GM19240 (cell line): ENCODE measurements around the gene HCFC1.

Experiments used
- DNase-seq: peaks from one replicate; pipeline ENCODE4 v3.0.0; 2011; ENCODE audit warnings: low spot score; ENCODE audit not compliant: insufficient read length

HCFC1 gene

DNA sequence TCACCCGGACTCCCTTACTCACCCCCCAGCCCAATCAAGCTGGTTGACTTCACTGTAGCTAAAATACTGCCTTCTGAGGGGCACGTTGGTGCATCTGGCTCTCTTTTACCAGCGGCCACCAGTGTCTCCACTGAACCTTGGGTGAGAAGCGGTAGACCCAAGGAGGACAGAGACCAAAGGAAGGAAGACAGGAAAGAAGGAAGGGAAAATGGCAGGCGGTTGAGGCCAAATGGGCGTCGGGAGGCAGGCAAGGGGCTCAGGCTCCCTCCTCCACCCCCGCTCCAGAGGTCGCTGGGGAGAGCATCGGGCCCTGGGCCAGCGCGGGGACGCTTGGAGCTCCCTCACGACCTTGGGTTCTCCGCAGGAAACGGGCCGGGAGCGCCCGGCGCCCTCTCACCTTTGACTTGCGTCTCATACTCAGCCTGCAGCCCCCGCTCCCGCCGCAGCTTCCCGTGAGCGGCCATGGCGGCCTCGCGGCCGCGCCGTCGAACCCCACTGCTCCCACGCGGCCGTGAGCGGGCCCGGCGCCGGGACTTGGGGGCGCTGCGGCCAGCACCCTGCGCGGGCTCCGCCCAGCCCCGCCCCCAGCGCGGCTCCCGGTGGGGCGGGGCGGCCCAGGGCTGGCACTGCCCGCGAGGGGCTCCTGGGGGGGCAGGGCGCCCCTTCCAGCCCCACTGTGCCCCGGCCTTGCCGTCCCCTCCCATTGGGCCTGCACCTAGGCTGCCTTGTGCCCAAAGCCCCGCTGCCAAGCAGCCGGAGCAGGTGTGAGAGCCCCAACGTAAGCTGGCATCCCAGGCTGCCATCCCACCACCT is 45.7 kb downstream of the HCFC1 start, which contains the start of gene ARHGAP4:
Gene ARHGAP4 (minus strand): TSS at position 526 of the 813 bp plus-strand sequence. CDS start 62 bp downstream, at position 464.
- no peak for DNase-seq

DNA sequence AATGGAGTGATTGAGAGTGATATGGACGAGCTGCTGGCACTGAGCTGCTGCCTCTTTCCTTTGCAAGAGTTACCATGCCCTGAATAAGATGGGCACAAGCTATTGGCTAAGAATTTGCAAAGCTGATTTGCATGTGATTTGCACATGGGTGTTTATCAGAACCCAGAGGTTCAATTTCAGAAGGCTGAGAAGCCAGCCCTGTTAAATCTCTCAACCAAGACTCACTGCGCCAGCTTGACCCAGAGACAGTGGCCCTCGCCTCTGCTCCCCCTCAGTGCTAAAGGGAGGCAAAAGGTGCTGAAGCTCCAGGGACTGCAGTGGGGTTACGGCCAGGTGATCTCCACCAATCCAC is 46.3 kb downstream of the HCFC1 start:
- DNase-seq: no peak

DNA sequence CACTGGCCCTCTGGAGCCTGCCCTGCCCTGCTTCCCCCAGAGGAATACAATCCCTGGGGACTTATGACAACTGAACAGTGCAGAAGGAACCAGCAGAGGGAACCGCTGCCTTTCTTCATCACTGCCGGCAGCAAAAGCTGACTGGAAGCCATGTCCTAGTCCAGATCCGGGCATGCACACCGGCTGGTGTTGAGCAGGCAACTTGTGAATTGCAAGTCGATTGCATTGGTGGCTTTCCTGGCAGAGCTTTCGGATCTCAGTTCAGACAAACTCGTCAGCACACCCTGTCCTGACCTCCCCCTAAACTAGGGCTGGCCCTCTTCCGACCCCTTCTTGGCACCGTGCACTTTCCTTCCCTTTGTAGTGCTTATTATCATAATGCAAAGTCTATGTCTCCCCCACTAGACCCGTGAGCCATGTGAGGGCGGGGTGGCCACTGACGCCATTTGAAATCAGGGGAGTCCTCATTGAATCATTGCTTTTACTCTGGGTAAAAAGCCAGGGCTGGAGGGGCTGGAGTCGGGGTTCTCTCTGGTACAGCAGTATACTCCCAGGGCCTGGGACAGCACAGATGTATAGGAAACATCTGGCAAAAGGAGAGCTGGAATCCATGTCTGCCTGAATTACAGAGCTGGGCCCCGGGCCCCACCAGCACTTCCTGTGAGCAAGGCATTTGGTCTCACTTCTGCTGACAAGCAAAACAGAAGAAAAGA is 47.3 kb downstream of the HCFC1 start:
- DNase-seq: no peak

DNA sequence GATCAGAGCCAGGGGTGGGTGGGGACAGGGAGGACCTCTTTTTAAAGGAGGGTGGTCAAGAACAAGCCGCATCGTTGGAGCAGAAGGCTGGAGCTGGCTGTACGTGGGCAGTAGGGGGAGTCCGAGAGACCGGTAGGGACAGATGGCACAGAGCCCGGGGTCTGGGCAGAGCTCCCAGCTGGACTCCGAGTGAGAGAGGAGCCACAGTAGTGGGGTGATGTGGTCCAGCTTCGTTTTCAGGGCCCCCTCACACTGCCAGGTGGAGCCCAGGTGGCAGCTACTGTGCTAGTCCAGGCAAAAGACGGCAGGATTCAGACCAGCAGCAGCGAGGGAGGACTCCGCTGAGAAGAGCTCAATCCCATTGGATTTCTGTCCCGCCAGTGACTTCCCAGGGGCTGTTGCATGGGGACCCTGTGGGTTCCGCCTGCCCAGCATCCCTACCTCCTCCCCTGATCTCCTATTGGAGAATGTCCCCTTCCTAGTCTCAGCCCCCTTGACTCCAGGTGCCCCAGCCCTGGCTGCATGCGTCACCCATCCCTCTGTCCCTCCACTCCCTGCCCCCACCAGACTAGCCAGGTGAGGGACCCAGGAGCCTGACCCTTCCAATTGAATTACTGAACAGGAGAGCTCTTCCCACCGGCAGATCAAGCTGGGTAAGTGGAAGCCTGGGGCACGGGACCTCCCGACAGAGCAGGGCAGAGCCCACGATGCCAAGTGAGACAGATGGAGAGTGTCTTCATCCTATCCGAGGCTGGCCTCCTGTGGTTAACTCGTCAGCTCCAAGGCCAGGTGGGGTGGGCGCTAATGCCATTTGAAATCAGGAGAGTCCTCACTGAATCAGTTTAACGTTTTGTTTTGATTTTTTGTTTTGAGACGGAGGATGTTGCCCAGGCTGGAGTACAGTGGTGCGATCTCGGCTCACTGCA is 48.4 kb downstream of the HCFC1 start:
- DNase-seq: no peak

DNA sequence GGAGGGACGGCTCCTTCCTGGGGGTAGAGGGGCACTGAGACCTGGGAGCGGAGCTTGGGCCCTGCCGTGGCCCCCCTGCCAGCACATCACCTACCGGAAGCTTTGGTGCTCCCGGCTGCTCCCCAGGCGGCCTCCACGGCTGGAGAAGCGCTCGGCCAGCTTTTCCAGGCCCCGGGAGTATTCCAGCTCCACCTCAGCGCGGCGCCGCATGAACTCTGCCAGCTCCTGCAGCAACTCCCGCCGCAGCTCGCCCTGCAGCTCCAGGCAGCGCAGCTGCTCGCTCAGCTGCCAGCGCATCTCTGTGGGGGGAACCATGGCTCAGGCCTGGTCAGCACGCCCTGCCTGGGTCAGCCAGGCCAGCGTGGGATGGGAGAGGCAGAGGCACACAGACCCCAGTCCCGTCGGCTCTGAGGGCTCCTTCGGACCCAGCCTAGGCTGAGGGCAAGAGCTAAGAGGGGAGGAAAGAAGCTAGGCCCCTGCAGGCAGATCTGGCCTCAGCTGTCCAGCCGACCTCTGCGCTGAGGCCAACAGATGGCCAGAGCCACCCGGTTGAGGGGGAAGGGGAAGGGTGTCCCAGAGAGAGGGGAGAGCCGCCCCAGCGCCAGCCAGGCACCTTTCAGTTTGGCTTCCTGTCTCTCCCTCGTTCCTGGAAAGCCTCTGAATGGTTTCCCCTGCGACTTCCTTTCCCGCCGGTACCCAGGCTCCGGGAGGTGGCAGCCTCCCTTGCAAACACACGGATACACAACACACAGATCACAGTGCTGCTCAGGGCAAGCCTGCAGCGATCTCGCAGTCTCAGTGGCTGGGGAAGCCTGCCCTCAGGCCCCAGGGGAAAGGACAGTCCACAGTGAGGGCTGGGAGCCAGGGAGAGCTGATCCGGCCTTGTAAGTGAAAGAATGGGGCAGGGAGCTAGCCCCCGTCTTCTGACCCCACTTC is 49.8 kb downstream of the HCFC1 start:
- DNase-seq: no peak

DNA sequence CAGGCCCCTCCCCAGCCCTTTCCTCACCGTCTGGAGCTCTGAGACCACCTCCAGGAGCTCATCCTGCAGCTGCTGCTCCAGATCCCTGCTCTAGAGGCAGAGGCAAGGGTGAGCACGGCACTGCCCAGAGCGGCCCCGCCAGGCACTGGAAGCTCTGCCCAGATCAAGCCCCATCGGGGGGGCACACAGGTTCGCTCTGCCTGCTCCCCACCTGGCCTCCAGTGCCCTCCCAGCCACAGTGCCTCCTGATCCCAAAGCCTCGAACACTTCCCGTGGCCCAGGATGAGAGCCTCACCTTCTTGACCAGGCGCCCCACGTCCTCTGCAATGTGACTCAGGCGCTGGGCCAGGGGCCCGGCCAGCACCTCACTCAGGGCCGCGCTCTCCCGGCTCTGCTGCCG is 50.5 kb downstream of the HCFC1 start:
- no peak for DNase-seq

DNA sequence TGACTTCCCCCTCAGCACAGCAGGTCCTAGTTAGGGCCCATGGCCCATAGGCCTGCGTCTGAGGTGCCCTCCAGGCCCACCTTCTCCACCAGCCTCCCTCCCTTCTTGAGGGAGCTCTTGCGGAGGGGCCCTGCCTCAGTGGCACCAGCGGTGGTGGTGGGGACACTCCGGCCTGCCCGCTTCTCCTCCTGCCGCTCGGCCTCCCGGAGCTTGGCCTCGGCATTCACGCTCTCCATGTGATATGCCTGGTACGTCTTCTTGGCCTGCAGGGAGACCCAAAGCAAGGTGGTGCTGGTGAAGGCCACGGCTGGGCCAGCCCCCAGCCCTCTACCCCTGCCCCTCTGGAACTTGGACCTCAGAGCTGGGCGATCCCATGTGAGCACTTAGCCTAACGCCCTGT is 51.1 kb downstream of the HCFC1 start:
- no peak for DNase-seq

DNA sequence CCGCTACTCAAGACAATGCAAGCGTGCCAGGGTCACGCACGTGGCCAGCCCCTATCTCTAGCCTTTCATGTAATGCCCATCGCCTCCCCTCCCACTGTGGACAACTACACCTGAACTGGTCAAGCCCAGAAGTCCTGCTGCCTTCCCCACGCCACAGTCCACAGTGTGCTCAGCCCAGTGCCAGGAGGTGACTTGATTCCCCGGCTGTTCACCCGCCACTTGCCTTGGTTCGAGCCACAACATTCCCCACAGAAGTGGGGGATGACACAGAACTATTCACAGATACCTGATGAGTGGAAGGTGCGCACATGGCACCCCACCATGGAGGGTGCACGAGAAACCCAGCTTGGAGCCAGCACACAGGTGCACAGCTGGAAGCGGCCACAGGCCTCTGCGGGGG is 52.3 kb downstream of the HCFC1 start:
- no peak for DNase-seq

DNA sequence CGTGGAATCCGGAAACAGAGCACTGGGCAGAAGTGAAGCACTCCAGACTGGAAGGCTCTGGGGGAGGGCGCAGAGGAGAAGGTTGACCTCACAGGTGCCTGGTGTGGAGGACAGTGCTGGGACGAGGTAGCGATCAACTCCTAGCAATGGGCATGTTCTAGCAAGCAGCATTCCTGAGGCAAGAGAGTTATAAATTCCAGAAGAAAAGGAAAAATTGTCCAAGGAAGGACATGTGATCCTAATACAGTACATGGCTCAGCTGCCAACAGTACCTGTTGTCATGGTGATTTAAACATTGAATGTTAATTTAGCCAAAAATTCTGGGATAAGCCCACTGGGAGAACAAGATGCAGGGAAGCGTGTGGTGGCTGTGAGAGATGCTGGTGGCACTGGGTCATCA is 53.7 kb downstream of the HCFC1 start:
- DNase-seq: no peak

DNA sequence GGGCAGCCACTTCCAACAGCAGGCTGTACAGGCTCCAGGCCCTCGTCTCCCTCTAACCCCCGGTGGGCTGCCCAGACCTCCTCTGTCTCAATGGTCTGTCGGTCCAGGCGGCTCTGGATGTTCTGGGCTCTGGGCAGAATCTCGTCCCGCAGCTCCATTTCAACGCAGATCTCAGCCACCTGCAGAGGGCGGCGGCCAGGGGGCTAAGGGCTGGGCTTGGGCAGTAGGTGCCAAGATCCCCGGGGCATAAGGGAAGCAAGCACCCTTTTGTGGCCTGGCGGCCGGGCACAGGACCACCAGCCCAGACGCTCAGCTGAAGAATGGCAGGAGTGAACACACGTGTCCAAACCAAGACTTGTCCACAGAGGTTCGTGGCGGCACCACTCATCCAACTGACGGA is 57.9 kb downstream of the HCFC1 start:
- DNase-seq: no peak

DNA sequence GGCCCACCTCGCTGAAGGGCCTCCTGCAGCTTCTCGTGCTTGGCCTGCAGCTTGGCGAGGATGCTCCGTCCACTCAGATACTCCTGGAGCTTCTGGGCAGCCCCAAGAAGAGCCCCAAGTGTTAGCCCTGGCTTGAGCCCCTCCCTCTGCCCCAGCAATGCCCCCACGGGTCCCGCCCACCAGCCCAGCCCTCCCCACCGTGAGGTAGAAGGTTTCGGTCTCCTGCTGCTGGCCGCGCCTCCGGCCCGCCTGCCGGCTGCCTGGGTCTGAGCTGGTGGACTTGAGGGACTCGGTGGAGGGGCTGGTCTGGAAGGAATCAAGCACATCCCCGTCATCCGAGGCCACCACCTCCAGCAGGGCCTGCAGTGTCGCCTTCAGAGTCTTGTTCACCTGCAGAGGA is 58.4 kb downstream of the HCFC1 start:
- DNase-seq: no peak

DNA sequence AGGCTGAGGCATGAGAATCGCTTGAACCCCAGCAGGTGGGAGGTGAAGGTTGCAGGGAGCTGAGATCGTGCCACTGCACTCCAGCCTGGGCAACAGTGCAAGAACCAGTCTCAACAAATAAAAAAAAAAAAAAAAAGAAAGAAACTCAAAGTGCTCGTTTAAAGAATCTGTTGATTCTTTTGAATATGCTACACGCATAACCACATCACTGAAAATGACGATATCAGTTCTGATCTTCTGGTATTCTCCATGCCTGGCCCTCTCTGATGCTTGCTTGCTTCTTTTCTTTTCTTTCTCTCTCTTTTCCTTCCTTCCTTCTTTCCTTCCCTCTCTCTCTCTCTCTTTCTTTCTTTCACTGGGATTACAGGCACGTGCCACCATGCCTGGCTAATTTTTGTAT is 59.8 kb downstream of the HCFC1 start:
- no peak for DNase-seq

DNA sequence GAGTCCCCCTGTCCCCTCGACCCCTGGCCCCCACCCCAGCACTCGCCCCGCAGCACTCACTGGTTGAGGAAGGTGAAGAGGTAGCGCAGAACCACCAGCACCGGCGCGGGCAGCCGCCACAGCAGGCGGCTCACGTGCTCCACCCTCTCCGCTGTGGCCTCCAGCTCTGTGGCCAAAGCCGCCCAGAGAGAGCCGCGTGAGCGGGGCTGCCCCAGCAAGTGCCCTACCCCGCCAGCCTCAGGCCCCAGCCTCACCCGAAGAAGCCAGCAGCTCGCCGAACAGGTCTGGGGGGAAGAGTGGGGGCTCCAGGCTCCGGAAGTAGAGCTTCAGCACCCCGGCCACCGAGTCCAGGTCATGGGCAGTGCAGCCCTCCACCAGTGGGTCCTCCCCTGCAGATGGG is 61.2 kb downstream of the HCFC1 start:
- DNase-seq: no peak

DNA sequence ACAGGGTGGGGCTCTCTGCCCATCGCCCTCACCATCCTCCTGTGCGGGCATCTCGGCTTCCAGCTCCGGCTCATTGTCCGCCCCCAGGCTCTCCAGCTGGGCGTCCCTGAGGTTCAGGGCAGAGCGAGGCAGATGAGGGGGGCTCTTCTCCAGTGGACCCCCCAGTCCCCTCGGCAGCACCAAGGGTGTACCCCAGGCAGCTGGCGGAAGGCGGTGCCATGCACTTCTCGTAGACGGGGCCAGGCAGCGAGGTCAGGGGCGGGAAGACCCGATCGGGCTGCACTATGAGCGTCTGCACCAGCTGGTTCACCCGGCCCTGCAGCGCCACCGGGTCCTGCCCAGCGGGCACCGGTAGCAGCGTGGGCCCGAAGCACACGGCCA is 61.6 kb downstream of the HCFC1 start:
- no peak for DNase-seq

DNA sequence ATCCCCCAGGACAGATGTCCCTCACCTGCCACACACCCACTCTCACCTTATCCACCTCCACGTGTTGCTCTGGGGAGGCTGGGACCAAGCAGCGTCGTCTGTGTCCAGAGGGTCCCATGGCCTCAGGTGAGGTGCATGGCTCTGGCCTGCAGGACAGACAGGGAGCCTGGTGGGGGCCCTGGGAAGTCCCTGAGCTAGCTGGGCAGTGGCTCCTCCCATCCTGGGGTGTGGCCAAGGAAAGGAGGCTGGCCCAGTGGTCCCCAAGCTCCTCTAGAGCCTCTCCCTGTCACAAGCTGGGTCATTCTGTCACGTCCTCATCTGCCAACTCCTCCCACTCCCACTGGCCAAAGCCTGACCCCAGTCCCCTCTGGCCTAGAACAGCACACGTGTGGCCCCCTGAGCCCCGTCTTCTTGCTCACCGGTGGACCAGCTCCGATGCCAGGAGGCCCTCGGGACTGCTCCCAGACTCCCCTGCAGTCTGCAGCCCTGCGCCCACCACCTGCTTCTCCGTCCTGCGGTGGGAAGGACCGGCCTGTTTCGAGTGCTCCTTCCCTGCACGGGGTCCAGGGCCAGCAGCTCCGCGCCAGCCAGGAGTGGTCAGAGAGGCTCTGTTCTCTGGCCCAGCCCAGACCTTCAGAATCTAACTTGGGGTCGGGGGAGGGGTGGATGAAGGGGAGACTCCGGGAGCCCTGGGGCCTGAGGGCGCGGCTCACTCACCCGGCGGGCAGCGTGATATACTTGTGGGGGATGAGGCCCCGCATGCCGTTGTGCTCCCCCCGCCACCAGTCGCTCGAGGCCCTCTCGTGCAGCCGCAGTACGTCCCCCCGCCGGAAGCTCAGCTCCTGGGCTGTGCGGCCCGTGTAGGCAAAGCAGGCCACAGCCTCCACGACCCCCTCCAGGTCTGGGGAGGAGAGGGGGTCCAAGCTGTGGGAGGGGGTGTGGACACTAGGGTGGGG is 62.3 kb downstream of the HCFC1 start:
- no peak for DNase-seq

DNA sequence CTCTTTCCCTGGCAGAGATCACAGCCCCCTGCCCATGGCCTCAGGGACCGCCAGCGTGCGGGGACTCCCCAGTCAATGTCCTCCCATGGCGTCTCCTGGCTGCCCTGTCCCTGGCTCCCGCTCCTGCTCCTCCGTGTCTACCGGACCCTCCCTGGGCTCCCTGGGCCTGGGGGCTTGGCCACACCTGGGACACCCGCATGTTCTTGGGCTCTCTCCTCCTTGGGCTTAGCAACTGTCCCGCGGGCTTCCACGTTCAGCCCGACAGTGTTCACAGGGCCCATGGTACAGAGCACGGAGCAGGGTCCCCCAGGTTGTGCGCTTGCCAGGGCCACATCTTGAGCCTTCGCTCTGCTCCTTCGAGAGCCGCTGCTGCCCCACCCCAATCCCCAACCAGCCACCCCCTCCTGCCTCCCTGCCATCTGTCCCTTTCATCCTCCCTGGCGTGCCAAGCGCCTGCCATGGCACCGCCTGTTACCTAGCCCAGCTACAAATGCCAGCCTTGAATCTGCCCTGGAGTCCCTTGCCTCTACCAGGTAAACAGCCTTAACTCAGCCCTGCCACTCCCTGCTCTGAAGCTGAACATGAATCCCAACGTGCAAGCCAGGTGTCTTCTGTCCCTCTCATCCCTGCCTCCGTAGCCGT is 63.3 kb downstream of the HCFC1 start:
- DNase-seq: no peak

DNA sequence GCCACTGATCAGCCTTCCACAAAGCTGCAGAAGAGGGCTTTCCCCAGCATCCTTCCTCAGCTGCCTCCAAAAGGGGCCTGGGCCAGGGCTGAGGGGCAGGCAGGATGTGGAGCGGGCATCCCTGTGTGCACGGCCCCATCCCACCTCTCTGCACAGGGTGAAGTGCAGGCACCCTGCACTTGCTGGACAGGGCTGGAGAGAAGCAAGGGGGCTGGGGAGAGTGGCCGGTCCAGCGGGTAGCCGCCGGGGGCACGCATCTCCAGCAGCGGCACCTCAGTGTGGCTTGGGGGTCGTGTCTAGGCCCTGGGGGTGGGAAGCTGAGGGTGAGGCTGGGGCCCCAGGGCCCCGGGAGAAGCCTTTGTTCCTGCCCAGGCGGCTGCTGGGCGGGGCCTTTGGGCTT is 64.2 kb downstream of the HCFC1 start:
- no peak for DNase-seq

DNA sequence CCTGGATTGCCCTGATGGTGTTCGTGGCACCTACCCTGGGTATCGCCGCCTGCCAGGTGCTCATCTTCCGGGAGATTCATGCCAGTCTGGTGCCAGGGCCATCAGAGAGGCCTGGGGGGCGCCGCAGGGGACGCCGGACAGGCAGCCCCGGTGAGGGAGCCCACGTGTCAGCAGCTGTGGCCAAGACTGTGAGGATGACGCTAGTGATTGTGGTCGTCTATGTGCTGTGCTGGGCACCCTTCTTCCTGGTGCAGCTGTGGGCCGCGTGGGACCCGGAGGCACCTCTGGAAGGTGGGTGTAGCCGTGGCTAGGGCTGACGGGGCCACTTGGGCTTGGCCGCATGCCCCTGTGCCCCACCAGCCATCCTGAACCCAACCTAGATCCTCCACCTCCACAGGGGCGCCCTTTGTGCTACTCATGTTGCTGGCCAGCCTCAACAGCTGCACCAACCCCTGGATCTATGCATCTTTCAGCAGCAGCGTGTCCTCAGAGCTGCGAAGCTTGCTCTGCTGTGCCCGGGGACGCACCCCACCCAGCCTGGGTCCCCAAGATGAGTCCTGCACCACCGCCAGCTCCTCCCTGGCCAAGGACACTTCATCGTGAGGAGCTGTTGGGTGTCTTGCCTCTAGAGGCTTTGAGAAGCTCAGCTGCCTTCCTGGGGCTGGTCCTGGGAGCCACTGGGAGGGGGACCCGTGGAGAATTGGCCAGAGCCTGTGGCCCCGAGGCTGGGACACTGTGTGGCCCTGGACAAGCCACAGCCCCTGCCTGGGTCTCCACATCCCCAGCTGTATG is 65.3 kb downstream of the HCFC1 start:
- DNase-seq: no peak
